ENCODE data around the gene GALK2. TPM values are rescaled to one million over a fixed set of nuclear protein-coding genes. Genes with fewer than 3 reads are reported as not detected.

GALK2 gene
- total and polyA plus RNA-seq, 7 donors, result 14.7 to 36.0 (median 16.3) TPM

DNA sequence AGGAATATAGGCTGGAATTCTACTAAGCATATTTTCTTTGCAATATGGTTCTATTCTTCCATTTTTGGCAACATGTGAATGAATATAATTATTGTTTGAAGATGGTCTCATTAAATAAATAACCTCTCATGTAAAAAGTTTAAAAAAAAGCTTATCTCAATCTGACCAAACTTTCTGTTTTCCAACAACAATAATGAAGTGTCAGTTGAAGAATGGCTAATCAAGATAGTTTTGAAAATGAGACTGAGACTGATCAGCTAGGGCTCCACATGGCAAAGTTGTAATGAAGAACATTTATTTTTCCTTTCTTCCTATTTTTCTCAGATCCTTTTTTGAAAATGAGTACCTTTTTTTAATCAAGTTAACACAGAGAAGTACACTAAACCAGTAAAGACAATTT is 117.4 kb downstream of the GALK2 start:
- intact Hi-C loops (cut with DNase I), result no loop called here
- H3K36me3 ChIP-seq (ENCODE audit: insufficient read depth in 1 of 2, low read depth in 1 of 2), result peaks cover 9 to 37% of the 10 kb centered on the region in 2 donors
- ATAC-seq, result no peak

DNA sequence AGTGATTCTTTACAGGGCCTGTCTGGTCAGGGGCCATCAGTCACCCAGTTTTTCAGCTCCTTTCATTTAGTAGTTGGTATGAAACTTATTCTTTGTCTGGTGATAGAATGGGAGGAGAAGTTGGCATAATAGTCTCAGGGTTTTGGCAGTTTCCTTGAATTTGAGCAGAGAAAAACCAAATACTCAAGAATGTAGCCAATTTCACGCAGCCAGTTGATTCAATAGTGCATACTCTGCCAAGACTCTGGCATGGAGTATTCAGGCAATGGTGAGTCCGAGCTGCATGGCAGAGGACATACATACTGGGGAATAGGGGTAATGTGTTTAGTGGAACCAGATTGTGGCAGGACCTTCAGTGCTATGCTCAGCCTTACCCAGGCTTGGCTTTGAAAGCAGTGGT is 118.3 kb downstream of the GALK2 start:
- Histone ChIP-seq H3K27ac (no peak overlapping the region), H3K36me3 (ENCODE audit: insufficient read depth in 1 of 2, low read depth in 1 of 2) (peaks cover 6 to 42% of the 10 kb centered on the region in 2 donors), H3K27me3 (ENCODE audit: insufficient read depth in 3 of 3, low read length in 2 of 3) (no peaks in the 10 kb centered on the region), H3K4me3 (no peak overlapping the region), H3K9me3 (no peaks in the 10 kb centered on the region), H3K4me1 (peaks cover 5% of the 10 kb centered on the region)
- DNase-seq (no peak), ATAC-seq (no peak)
- WGBS, 3 donors, result 55 to 78% (median 58%) methylated on average over 2 of the region's 2 CpGs
- TF ChIP-seq, protein P1, sequence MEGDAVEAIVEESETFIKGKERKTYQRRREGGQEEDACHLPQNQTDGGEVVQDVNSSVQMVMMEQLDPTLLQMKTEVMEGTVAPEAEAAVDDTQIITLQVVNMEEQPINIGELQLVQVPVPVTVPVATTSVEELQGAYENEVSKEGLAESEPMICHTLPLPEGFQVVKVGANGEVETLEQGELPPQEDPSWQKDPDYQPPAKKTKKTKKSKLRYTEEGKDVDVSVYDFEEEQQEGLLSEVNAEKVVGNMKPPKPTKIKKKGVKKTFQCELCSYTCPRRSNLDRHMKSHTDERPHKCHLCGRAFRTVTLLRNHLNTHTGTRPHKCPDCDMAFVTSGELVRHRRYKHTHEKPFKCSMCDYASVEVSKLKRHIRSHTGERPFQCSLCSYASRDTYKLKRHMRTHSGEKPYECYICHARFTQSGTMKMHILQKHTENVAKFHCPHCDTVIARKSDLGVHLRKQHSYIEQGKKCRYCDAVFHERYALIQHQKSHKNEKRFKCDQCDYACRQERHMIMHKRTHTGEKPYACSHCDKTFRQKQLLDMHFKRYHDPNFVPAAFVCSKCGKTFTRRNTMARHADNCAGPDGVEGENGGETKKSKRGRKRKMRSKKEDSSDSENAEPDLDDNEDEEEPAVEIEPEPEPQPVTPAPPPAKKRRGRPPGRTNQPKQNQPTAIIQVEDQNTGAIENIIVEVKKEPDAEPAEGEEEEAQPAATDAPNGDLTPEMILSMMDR (IDR thresholded peaks at IDR 0.05), result no peak
- intact Hi-C loops (cut with DNase I), result no loop called here

More for the DNA sequence above, 117.4 kb downstream of the GALK2 start:
- no peak for DNase-seq
- H3K4me1 ChIP-seq, result peaks cover 5% of the 10 kb centered on the region
- TF ChIP-seq, protein P1 (IDR thresholded peaks at IDR 0.05), result no peak
- no peaks in the 10 kb centered on the region for H3K9me3 ChIP-seq
- no peaks in the 10 kb centered on the region for H3K27me3 ChIP-seq (ENCODE audit: insufficient read depth in 3 of 3, low read length in 2 of 3)
- H3K4me3 ChIP-seq, result no peak overlapping the region
- H3K27ac ChIP-seq, result no peak overlapping the region

DNA sequence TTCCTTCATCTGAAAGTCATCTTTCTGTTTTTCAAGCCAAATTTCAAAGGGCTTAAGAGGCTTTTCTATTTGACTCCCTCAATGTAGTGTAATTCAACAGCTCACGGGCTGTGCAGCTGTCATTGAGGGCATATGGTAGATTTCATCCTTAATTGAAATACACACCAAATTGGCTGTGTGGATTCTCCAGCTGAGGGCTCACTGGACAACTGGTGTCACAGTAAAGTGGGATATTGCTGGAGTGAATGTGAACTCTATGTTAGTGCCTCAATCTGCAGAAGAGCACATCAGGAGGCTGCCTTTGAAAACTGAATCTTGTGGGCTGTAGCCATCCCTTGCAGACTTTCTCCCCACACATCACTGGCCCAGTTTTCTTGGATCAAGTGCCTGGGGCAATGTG is 120.1 kb downstream of the GALK2 start:
- DNase-seq (no peak), ATAC-seq (no peak)
- Histone ChIP-seq H3K27ac (no peak overlapping the region), H3K4me1 (peaks cover 5% of the 10 kb centered on the region), H3K4me3 (no peak overlapping the region), H3K36me3 (ENCODE audit: insufficient read depth in 1 of 2, low read depth in 1 of 2) (peaks cover 0 to 28% of the 10 kb centered on the region in 2 donors), H3K9me3 (no peaks in the 10 kb centered on the region), H3K27me3 (ENCODE audit: insufficient read depth in 3 of 3, low read length in 2 of 3) (no peaks in the 10 kb centered on the region)
- TF ChIP-seq, protein P1 (IDR thresholded peaks at IDR 0.05), result no peak
- intact Hi-C loops (cut with DNase I), result no loop called here
- 34 to 81% (median 59%) methylated on average over 1 of the region's 1 CpG for WGBS, 3 donors

DNA sequence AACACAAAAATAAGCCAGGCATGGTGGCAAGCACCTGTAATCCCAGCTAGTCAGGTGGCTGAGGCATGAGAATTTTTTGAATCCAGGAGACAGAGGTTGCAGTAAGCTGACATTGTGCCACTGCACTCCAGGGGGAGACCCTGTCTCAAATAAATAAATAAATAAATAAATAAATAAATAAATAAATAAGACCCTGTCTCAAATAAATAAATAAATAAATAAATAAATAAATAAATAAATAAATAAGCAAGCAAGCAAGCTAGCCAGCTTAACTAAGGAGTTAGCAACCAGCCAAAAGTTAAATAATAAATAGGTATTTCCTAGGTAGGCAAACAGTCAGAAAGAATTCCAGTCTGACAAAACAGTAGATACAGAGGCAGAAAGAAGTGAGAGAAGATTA is 123.9 kb downstream of the GALK2 start:
- ATAC-seq, result no peak

DNA sequence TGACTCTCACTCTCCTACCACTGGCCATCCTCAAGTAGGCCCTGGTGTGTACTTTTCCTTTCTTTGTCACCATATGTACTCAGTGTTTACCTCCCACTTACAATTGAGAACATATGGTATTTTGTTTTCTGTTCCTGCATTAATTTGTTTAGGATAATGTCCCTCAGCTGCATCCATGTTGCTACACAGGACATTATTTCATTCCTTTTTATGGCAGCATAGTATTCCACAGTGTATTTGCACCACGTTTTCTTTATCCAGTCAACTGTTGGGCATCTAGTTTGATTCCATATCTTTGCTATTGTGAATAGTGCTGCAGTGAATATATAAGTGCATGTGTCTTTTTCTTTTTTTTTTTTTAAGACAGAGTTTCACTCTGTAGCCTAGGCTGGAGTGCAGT is 126.2 kb downstream of the GALK2 start:
- WGBS, 3 donors, result 97% methylated on average over 1 of the region's 1 CpG

More for the DNA sequence above, 123.9 kb downstream of the GALK2 start:
- DNase-seq, result no peak
- Histone ChIP-seq H3K27ac (no peak overlapping the region), H3K36me3 (ENCODE audit: insufficient read depth in 1 of 2, low read depth in 1 of 2) (peaks cover 0 to 19% of the 10 kb centered on the region in 2 donors), H3K9me3 (peaks cover 3% of the 10 kb centered on the region), H3K4me1 (peaks cover 5% of the 10 kb centered on the region), H3K27me3 (ENCODE audit: insufficient read depth in 3 of 3, low read length in 2 of 3) (no peaks in the 10 kb centered on the region), H3K4me3 (no peak overlapping the region)
- TF ChIP-seq, protein P1 (IDR thresholded peaks at IDR 0.05), result no peak
- intact Hi-C loops (cut with DNase I), result no loop called here

More for the DNA sequence above, 126.2 kb downstream of the GALK2 start:
- TF ChIP-seq, protein P1 (IDR thresholded peaks at IDR 0.05), result no peak
- H3K36me3 ChIP-seq (ENCODE audit: insufficient read depth in 1 of 2, low read depth in 1 of 2), result peaks cover 0 to 19% of the 10 kb centered on the region in 2 donors
- H3K9me3 ChIP-seq, result peaks cover 3% of the 10 kb centered on the region
- no peak overlapping the region for H3K4me3 ChIP-seq
- H3K4me1 ChIP-seq, result no peaks in the 10 kb centered on the region
- no peak for DNase-seq
- no peaks in the 10 kb centered on the region for H3K27me3 ChIP-seq (ENCODE audit: insufficient read depth in 3 of 3, low read length in 2 of 3)
- no peak overlapping the region for H3K27ac ChIP-seq
- intact Hi-C loops (cut with DNase I), result no loop called here
- no peak for ATAC-seq
